ENCODE results near the gene KCNE3.

The KCNE3 gene, protein sequence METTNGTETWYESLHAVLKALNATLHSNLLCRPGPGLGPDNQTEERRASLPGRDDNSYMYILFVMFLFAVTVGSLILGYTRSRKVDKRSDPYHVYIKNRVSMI

DNA sequence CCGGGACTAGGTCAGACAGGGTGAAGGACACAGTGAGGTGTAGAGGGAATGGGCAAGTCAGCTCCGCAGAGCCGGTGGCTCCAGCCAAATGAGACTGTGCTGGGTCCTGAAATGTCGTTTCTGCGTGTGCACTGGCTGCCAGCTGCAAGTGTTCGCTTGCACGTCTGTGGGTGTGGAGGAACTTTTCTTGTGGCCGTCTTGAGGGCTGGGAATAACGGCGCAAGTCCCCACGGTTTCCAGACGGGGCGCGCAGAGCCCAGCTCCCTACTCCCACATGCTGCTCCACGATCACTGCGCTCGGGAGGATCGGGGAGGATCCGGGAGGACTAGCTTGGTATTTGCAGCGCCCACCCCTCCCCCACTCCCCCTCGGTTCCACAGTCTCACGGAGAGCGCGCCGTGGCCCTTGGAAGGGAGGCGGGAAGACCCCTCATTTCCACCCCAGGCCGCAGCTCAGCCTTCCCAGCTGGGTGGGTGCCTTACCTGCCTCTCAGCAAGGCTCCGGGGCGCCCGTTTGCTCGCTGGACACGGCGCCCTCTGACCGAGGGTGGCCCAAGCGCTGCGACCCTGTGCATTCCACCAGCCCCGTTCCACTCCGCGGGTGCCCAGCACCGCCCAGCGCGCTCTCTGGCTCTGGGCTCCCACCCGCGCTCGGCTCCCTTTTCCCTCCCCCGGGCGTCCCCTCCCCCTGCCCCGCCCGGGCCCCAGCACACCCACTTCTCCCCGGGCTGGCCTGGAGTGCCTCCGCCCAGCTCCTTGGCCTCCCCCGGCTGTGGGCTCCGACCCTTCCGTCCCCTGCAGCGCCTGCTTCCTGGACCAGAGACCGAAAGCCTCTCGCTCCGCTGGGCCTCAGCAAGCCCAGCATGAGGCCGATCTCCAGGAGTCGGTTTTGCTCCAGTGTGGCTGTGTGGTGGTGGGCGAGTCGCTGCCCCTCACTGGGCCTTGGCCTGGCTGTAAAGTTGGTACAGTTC, at the start of gene KCNE3:
KCNE3 (minus strand) TSS at position 634 of the 970 bp plus-strand sequence. CDS start 9,986 bp downstream, outside the sequence.
- no peak for DNase-seq (ENCODE audit: low spot score)

DNA sequence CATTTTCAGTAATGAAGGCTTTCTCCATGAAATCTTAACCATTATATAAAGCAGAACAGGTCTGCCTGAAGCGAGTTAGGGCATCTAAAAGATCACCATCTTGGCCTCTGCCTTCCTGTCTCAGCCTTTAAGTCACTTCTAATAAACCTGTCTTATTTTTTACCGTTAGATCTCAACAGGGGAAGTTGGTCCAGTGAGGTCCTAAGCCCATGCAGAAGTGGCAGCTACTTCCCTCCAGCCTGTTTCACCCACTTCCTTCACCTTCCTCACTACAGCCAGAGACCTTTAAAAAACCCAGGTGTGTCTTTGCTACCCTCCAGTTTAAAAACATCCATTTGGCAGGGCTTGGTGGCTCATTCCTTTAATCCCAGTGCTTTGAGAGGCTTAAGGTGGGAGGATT, 40.2 kb upstream of the KCNE3 start:
- DNase-seq (ENCODE audit: low spot score): no peak

DNA sequence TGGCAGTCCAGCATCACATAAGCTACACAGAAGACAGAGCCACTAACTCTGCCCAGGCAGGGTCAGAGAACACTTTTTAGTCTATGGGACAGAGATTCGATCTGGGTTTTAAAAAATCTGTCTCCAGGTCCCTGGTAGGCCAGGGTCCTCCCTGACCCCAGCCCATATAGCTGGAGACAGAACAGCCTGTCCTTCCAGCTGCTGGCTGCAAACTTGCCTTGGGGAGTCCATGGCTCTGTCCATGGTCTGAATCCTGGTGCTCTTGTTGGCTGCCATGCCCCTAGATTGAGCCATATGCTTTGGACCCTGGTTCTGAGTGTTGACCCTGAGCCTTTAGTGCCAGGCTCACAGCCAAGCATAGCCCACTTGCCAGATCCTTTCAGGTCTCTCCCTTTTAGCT, 39.5 kb upstream of the KCNE3 start:
- DNase-seq (ENCODE audit: low spot score): no peak

DNA sequence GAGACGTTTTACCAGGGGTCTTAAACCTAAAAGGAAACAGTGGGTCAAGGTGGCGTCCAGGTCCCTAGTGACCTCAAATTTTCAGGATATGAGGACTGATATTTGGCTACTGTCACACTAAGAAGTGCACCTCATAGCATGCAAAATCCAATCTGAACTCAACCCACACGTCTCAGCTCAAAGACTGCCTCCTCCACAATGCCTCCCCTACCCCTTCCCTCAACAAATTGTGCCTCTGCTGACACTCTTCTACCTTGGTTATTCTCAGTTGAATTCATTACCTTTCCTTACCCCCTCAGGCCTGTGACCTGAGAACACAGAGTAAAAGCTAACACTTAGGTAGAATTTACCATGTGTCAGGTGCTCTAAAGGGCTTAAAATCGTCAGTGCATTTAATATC, 38.6 kb upstream of the KCNE3 start:
- no peak for DNase-seq (ENCODE audit: low spot score)

DNA sequence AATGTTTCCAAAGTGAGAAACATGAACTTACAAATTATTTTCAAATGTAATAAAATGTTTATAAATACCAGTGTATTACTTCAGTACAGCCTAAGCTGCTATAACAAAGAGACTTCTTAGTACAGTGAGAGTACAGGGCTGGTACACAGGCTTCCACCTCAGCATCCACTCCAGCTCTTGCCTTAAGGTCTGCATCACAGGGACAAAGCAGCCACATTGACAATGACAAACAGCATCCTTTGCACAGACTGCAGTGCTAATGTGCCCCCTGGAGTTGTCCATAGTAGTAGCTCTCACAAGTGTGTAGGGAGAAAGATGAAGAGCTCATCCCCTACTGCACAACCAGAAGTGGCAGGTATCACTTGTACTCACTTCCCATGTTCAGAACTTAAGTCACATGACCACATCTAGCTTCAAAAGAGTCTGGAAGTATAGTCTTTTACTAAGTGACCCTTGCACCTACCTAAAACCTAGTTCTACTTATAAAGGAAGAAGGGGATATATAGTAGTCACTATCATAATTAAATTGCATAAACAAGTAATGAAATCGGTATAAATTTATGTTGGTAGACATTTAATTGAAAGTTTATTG, 36.8 kb upstream of the KCNE3 start:
- DNase-seq (ENCODE audit: low spot score): no peak

DNA sequence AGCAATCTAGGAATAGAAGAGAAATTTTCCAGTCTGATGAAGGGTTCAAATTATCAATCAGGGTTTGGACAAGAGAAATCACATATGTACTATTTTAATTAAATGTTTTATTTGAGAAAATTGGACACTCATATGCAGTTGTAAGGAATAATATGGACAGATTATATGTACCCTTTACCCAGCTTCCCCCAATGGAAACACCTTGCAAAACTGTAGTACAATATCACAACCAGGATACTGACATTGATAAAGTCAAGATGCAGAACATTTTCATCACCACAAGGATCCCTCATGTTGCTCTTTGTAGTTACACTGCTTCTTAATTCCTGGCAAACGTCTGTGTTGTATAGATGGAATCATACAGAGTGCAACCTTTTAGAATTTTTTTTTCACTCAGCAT, 27.6 kb upstream of the KCNE3 start:
- DNase-seq (ENCODE audit: low spot score): no peak

DNA sequence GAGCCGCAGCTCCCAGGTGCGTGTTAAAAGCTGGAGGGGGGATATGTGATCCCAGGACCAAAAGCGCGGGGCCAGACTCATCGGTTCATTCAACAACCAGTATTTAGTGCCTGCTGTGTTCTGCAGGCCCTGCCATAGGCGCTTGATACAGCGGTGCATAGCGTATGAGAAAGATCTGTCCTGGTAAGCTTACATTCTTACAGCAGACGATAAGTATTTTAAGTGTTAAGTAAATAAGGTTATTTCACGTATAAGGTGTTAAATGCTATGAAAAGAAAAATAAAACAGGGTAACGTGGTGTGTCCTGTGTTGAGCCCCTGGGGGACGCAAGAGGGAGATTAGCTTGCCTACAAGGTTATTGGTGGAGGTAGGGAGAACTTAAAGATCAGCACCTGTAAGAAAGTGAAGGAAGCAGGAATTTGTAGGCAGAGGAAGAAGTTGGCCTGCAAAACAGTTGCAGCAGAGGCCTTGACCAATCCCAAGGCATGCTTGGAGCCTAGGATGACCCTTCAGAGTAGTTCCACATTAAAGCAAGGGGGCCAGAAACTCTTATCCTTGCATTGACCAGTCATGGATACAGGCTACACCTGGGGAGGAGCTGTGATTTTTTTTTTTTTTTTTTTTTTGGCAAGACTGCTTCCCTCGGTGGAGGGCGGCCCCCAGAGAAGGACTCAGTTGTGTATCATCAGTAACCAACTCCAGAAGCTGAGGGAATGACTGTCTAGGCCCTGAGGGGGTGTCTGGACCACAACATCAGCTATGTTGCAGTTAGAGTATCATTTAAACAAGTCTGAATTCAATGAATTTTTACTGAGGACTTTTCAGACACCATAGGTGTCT, 26.7 kb upstream of the KCNE3 start:
- DNase-seq (ENCODE audit: low spot score): peak; percentile 23

DNA sequence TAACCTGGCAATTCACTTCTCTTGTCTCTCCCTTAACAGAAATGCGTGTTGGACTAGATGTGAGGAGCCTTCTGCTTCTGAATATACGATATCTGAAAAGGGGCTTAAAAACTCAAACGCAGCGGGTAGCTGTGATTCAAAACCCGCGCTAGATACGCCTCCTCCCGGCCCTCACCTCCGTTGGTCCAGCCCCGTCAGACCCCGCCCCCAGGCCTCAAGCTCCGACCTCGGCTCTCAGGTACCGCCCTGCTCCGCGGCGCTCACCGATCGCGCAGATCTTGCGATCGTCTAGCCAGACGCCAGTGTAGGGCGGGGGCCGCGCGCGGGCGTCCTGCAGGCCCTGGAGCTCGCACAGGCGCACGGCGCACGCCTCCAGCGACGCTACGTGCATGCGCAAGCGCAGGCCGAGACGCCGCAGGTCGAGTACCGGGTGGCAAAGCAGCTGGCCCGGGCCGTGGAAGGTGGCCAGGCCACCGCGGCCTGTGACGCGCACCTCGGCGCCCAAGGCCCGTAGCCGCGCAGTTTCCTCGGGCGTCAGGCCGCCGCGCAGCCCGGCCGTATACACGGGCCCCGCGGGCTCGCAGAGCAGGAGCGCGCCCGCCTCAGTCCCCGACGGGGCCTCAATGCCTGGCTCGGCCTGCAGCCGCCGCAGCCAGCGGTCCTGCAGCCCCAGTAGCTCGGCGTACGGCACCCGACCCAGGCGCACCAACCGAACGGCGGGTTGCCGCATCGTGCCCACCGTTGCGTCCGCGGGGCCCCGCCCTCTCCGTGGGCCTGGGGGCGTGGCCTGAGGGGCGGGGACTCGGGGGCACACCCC, 25.8 kb upstream of the KCNE3 start, which contains the start of gene LIPT2:
LIPT2 (minus strand) TSS at position 751 of the 817 bp plus-strand sequence; CDS start at position 730, 21 bp downstream.
- peak; percentile 98 for DNase-seq (ENCODE audit: low spot score)

DNA sequence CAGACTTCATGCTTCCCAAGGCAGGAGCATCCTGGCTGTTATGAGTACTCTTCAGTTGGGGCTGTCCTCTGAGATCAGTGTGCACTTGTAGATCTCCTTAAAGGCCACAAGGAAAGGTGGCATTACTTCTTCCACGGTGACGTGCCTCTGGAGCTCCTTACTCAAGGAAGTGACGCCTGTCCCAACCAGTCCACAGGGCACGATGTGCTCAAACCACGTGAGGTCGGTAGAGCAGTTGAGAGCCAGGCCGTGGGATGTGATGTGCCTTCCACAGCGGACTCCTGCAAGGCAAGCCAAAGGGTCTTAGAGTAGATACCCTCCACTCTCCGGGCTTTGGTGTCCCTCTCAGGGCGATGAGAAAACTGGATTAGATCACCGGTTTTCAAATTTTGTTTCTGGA, 24.7 kb upstream of the KCNE3 start:
- no peak for DNase-seq (ENCODE audit: low spot score)

DNA sequence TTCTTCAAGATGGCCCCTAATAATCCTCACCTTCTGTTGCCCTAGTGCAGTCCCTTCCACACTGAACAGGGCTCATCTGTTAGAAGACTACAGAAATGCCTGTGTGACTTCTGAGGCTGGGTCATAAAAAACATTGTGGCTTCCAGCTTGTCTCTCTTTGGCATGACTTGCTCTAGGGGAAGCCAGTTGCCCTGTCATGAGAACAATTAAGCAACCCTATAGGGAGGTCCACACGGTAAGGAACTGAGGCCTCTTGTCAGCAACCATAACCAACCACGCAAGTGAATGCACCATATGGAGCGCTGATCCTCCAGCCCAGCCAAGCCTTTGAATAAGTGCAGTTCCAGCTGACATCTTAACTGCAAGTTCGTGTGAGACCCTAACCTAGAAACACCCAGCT, 23.6 kb upstream of the KCNE3 start:
- no peak for DNase-seq (ENCODE audit: low spot score)

DNA sequence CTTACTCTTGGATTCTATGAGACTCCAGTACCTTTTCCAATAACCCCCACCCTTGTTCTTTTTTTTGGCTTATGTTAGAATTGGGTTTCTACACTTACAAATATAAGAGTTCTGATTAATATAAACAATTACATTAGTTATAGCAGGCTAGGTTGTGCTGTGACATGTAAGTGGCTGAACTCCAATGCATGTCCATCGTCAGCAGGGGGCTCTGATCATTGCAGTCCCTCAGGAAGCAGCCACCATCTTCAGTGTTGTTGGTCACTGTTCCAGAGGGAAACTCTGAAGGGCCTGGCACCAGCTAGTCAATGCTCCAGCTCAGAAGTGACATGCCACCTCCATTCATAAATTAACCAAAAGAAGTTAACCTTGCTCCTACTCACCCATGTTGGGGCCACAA, 20.5 kb upstream of the KCNE3 start:
- DNase-seq (ENCODE audit: low spot score): peak; percentile 23

DNA sequence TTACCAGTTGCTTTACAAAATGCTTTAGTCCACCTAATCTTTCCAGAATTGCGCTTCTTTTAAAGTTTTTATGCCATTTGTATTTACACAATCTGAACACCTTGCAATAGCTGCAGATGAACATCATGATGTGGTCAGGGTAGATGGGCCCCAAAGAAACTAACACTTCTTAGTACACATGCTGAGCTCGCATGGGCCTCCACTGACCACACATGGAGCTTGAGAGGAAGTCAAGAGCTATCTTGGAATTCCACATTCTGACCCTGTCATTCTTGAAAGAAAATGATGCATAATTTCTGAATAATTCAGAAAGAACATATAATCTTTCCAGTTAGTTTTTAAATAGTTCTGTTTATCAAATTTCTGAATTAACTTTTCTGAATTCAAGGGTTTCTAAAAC, 18.5 kb upstream of the KCNE3 start:
- DNase-seq (ENCODE audit: low spot score): no peak

DNA sequence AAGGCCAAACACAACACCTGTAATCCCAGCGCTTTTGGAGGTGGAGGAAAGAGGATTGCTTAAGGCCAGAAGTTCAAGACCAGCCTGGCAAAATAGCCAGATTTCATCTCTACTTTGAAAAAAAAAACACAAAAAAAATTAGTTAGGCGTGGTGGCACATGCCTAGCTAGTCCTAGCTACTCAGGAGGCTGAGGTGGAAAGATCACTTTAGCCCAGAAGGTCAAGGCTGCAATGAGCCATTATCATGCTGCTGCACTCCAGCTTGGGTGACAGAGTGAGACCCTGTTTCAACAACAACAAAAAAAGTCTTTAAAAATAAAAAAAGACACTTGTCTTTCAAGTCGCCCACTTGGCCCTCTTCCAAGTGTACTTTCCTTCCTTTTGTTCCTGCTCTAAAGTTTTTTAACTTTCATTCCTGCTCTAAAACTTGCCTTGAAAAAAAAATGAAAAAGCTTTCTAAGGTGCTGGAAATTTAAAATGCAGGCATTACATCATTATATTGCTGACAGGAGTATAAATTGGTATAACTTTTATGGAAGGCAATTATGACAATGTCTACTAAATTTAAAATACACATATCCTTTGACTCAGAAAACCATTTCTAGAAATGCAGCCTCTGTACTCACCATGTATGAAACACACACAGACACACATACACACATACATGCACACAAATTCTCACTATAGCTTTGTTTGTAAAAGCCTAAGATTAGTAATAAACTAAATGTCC, 13.5 kb upstream of the KCNE3 start:
- DNase-seq (ENCODE audit: low spot score): no peak

DNA sequence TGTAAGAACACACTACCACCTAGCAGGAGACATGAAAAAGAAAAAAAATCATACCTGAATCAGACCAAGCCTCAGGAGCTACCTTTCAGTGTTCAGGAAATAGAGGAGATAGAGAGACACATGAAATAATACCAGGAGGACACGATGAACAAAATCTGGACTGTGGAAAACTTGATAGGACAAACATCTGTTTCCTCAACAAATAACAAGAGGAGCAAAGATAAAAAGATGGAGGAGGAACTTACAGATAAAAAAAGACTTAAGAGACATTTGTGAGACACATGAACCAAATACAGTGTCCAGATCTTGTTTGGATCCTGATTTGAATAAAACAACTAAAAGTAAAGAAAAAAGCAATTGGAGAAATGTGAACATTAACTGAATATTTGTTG, 12.4 kb upstream of the KCNE3 start:
- DNase-seq (ENCODE audit: low spot score): no peak

DNA sequence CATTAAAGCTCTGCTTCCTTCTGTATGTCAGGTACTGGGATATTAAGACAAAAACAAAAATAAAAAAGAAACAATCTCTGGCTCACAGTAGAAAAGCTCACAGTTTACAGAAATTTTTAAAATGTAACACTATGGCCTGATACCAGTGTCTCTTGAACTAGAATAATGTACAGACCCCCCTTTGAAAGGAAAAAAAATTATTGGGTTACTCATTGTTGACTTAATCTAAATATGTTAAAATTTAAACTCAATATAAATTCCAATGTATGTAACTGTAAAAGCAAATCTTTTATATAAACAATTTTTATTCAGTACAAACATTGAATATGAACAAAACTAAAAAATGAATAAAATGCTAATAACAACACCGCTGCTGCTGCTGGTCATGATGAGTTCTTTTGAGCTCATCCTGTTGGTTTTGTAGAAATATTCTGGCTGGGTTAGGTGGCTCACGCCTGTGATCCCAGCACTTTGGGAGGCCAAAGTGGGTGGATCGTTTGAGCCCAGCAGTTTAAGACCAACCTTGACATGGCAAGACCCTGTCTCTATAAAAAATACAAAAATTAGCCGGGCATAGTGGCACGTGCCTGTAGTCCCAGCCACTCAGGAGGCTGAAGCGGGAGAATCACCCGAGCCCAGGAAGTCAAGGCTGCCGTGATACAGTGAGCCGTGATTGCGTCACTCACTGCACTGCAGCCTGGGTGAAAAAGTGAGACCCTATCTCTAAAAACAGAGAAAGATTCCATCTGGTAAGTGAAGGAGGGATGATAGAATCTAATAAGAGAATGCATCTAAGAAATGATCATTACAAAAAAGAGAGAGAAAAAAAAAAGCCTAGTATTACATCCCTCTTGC, 11.8 kb upstream of the KCNE3 start:
- no peak for DNase-seq (ENCODE audit: low spot score)

DNA sequence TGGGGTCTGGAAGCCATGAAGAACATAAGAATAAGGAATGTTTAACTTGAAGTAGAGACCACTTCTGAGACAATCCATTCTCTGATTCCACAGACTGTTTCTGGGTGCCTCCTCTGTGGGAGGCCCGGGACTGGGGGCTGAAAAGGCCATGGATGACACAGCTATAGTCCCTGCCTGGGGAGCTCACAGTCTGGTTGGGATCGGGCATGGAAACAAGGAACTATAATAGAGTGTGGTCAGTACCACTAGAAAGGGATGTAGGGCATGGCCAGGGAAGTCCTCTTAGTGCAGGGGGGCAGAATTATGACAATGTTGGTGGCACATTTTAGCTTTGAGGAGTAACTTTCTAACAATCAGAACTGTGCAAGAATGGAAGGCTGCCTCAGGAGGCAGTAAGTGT, 9.2 kb upstream of the KCNE3 start:
- DNase-seq (ENCODE audit: low spot score): no peak

DNA sequence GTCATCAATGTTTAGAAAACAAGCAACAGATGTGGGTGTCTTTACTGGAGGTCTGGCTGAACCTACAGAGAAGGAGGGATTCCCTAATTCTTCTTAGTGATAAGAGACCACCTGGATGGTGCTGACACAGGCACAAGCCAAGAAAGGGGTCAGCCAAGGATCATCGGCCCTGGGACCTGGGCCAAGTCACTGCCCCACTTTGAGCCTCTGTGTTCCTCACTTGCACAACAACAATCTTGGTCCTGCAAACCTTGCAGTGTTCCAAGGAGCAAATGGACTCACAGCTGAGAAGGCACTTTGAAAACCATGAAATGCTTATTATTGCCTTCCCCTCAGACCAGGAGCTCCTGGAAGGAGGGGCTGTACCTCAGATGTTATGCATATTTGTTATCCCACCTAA, 7.0 kb upstream of the KCNE3 start:
- no peak for DNase-seq (ENCODE audit: low spot score)

DNA sequence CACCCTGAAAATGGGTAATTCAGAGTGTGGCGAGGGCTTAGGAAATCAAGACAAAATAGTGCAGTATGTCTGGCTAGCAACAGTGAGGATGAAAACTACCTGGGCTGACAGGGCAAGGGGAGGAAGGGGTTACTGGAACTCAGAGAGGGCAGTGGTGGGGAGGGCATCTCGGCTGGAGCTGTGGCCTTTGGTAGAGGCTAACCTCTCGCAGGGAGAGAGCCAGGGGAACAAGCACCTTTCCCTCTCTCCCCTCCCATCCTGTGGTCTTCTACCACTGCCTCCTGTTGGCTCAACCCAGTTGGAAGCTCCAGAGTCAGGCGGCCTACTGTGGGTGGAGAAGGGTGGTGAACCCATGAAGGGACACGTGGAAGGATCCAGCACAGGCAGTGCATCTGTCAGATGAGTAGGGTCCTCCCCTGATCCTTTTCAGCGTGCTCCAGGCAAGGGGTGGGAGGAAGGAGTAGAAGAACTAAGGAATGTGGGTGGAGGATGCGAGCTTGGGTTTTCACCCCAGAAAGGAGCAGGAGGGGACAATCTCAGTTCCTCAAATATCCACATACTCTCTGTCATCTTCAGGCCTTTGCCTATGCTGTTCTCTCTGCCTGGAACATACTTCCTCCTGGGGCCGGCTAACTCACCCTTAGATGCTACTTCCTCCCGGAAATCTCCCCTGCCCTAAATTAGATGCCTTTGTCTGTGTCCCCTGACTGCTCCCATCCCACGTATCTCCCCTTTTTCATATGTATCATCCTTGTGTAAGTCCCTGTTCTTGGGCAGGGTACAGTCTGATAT, 6.2 kb upstream of the KCNE3 start:
- DNase-seq (ENCODE audit: low spot score): no peak

Measured in SW480 (cell line).